Measurements from ENCODE around the gene LHX8. TPM values are rescaled to one million over a fixed set of nuclear protein-coding genes. Genes with fewer than 3 reads are reported as not detected.
A peak's percentile ranks its signal among the peaks of the same experiment; 100 is the strongest.

Gene LHX8
- total and polyA plus RNA-seq, 2 donors (not counting 1 experiment from before 2014, with no cell fraction given): not detected

- ChIA-PET POLR2A (no interaction called here), CTCF (no interaction called here)
- H3K27ac ChIP-seq (ENCODE audit: low read length in 2 of 2): no peak overlapping the region
- WGBS (ENCODE audit: insufficient coverage): 6% methylated on average over 14 of the region's 23 CpGs
- ATAC-seq (ENCODE audit: low read depth) (no peak), DNase-seq (peak; percentile 14)
- peaks cover 0 to 38% (median 2%) of the 10 kb centered on the region in 3 donors for H3K9me3 ChIP-seq (ENCODE audit: control extremely low read depth in 1 of 3, control insufficient read depth in 2 of 3, insufficient read depth in 1 of 3, low read length in 2 of 3)
- Mint-ChIP-seq H3K27me3 (peaks cover 74% of the 10 kb centered on the region), H3K4me1 (peaks cover 26% of the 10 kb centered on the region), H3K9me3 (ENCODE audit: insufficient read depth) (no peaks in the 10 kb centered on the region), H3K4me3 (peak overlapping the region; percentile 83), H3K27ac (no peak overlapping the region)
- peak overlapping the region; percentile 31 for H2AFZ ChIP-seq (ENCODE audit: insufficient read depth, low read depth, low read length, poor library complexity, severe bottlenecking)
- no peaks in the 10 kb centered on the region for H4K20me1 ChIP-seq (ENCODE audit: control insufficient read depth, insufficient read depth, low read length, poor library complexity, severe bottlenecking)
- H3K36me3 ChIP-seq (replicated peaks in 1 of 2; ENCODE audit: control extremely low read depth in 1 of 2, control insufficient read depth in 1 of 2, extremely low read depth in 1 of 2, insufficient read depth in 2 of 2, low read length in 1 of 2): no peaks in the 10 kb centered on the region
- peak overlapping the region; percentile 29 for H3K9ac ChIP-seq (ENCODE audit: low read length)
- peak overlapping the region; percentile 65 for H3K4me2 ChIP-seq (replicated peaks; ENCODE audit: low read depth, low read length, poor library complexity, severe bottlenecking)
- H3K4me1 ChIP-seq (ENCODE audit: control insufficient read depth in 2 of 2, insufficient read depth in 2 of 2, low read length in 2 of 2): peaks cover 7 to 23% of the 10 kb centered on the region in 2 donors
- peak overlapping the region in 2 of 5 experiments; percentile 42 to 43 for H3K4me3 ChIP-seq (ENCODE audit: control extremely low read depth in 1 of 5, extremely low read depth in 1 of 5, insufficient read depth in 1 of 5, low read depth in 2 of 5, low read length in 4 of 5)
- intact Hi-C loops (cut with micrococcal nuclease): no loop called here
- H3K79me2 ChIP-seq (ENCODE audit: control insufficient read depth, insufficient read depth, low read length): no peaks in the 10 kb centered on the region
- TF ChIP-seq CTCF (IDR thresholded peaks at IDR 0.05) (no peak), EZH2 (IDR thresholded peaks at IDR 0.05; ENCODE audit: borderline replicate concordance, insufficient read depth, low read depth, low read length, poor library complexity, severe bottlenecking) (no peak)
- peaks cover 0 to 56% (median 43%) of the 10 kb centered on the region in 4 experiments for H3K27me3 ChIP-seq (replicated peaks in 1 of 4; ENCODE audit: control extremely low read depth in 1 of 4, control insufficient read depth in 3 of 4, insufficient read depth in 4 of 4, low read length in 3 of 4)
Measured at GRCh38 chr1:75135573-75136194, 1.5 kb downstream of the LHX8 start.

- Histone ChIP-seq H3K4me1 (ENCODE audit: control insufficient read depth in 2 of 2, insufficient read depth in 2 of 2, low read length in 2 of 2) (peaks cover 7 to 23% of the 10 kb centered on the region in 2 donors), H3K36me3 (replicated peaks in 1 of 2; ENCODE audit: control extremely low read depth in 1 of 2, control insufficient read depth in 1 of 2, extremely low read depth in 1 of 2, insufficient read depth in 2 of 2, low read length in 1 of 2) (no peaks in the 10 kb centered on the region), H4K20me1 (ENCODE audit: control insufficient read depth, insufficient read depth, low read length, poor library complexity, severe bottlenecking) (no peaks in the 10 kb centered on the region), H3K4me3 (ENCODE audit: control extremely low read depth in 1 of 5, extremely low read depth in 1 of 5, insufficient read depth in 1 of 5, low read depth in 2 of 5, low read length in 4 of 5) (peak overlapping the region in 1 of 5 experiments; percentile 43), H3K4me2 (replicated peaks; ENCODE audit: low read depth, low read length, poor library complexity, severe bottlenecking) (peak overlapping the region; percentile 65), H3K27me3 (replicated peaks in 1 of 4; ENCODE audit: control extremely low read depth in 1 of 4, control insufficient read depth in 3 of 4, insufficient read depth in 4 of 4, low read length in 3 of 4) (peaks cover 0 to 50% (median 39%) of the 10 kb centered on the region in 4 experiments), H2AFZ (ENCODE audit: insufficient read depth, low read depth, low read length, poor library complexity, severe bottlenecking) (peak overlapping the region; percentile 12), H3K9ac (ENCODE audit: low read length) (no peak overlapping the region), H3K27ac (ENCODE audit: low read length in 2 of 2) (no peak overlapping the region), H3K79me2 (ENCODE audit: control insufficient read depth, insufficient read depth, low read length) (no peaks in the 10 kb centered on the region), H3K9me3 (ENCODE audit: control extremely low read depth in 1 of 3, control insufficient read depth in 2 of 3, insufficient read depth in 1 of 3, low read length in 2 of 3) (peaks cover 0 to 32% (median 2%) of the 10 kb centered on the region in 3 donors)
- TF ChIP-seq EZH2 (IDR thresholded peaks at IDR 0.05; ENCODE audit: borderline replicate concordance, insufficient read depth, low read depth, low read length, poor library complexity, severe bottlenecking): no peak
- no peak overlapping the region for H3K4me3 Mint-ChIP-seq
- WGBS (ENCODE audit: insufficient coverage): 6% methylated on average over 55 of the region's 64 CpGs
- H3K27me3 Mint-ChIP-seq: peaks cover 72% of the 10 kb centered on the region
- ChIA-PET CTCF (no interaction called here), POLR2A (no interaction called here)
- no peak overlapping the region for H3K27ac Mint-ChIP-seq
- H3K9me3 Mint-ChIP-seq (ENCODE audit: insufficient read depth): no peaks in the 10 kb centered on the region
- DNase-seq: peak; percentile 16
- no peak for ATAC-seq (ENCODE audit: low read depth)
- peaks cover 26% of the 10 kb centered on the region for H3K4me1 Mint-ChIP-seq
- intact Hi-C loops (cut with micrococcal nuclease): no loop called here
Measured at GRCh38 chr1:75136195-75136815, 2.1 kb downstream of the LHX8 start.
